ENCODE measurements around the gene NT5C1A.

The NT5C1A gene

DNA sequence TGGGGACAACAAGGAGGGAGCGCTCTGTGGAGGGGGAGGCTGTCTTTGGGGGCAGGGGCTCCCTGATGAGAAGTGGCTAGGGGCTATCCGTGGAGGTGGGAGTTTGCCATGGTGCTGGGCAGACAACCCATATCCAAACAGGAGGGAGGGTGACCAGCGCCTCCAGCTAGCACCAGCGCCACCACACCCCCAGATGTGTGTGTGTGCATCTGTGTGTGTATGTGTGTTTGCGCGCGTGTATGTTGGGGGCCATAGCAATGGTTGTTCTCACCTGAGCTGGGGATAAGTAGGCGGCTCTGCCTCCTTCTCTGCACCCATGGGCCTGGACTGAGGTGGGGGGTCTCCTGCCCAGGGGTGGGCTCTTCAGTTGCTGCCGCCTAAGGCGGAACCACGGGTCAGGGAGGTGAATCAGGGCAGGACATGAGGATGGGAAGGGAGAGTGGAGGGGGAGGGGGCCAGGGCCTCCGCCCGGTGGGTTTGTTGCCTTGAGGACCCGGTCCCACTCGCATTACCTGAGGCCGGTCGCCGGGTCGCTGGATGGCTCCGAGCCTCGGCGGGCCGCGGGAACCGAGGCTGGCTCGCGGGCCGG is 19.0 kb upstream of the NT5C1A start (continued):
- TF ChIP-seq ZNF132 (tag by site-specific recombination; IDR thresholded peaks at IDR 0.05; ENCODE audit: borderline replicate concordance) (no peak), ZNF621 (tag by site-specific recombination; IDR thresholded peaks at IDR 0.05) (no peak), SETDB1 (IDR thresholded peaks at IDR 0.05; ENCODE audit: insufficient read length, low read length) (no peak), ZXDB (tag by site-specific recombination; IDR thresholded peaks at IDR 0.05) (no peak), HOXA7 (CRISPR knock-in tag; IDR thresholded peaks at IDR 0.05; ENCODE audit: borderline replicate concordance) (no peak), ZNF223 (tag by site-specific recombination; IDR thresholded peaks at IDR 0.05) (no peak), OSR2 (tag by site-specific recombination; IDR thresholded peaks at IDR 0.05) (no peak), ZNF423 (tag by site-specific recombination; IDR thresholded peaks at IDR 0.05) (no peak), ZNF610 (tag by site-specific recombination; IDR thresholded peaks at IDR 0.05; ENCODE audit: borderline replicate concordance) (no peak), ZNF76 (tag by site-specific recombination; IDR thresholded peaks at IDR 0.05; ENCODE audit: borderline replicate concordance, low read depth) (no peak), ZBTB7A (tag by site-specific recombination; IDR thresholded peaks at IDR 0.05; ENCODE audit: low read depth) (0 out of 2 replicates have a peak, but pooled peaks have one; percentile 22), SP3 (tag by site-specific recombination; IDR thresholded peaks at IDR 0.05) (no peak), MZF1 (tag by site-specific recombination; IDR thresholded peaks at IDR 0.05; ENCODE audit: borderline replicate concordance) (no peak), ZNF544 (tag by site-specific recombination; IDR thresholded peaks at IDR 0.05) (no peak), PRDM1 (tag by site-specific recombination; IDR thresholded peaks at IDR 0.05) (peak; percentile 27; the same call in 1 of the 2 replicates), ZNF548 (tag by site-specific recombination; IDR thresholded peaks at IDR 0.05) (no peak), ZNF157 (tag by site-specific recombination; IDR thresholded peaks at IDR 0.05) (no peak), ZNF324 (tag by site-specific recombination; IDR thresholded peaks at IDR 0.05) (no peak), YY1 (tag by site-specific recombination; IDR thresholded peaks at IDR 0.05) (no peak), ZNF292 (tag by site-specific recombination; IDR thresholded peaks at IDR 0.05; ENCODE audit: borderline replicate concordance, low read depth) (no peak), ZFP37 (tag by site-specific recombination; IDR thresholded peaks at IDR 0.05) (no peak), KLF9 (tag by site-specific recombination; IDR thresholded peaks at IDR 0.05; ENCODE audit: low read depth) (peak; percentile 31; the same call in 1 of the 2 replicates), ZNF660 (tag by site-specific recombination; IDR thresholded peaks at IDR 0.05) (no peak), RBAK (tag by site-specific recombination; IDR thresholded peaks at IDR 0.05) (no peak)
- TF ChIP-seq, protein P1, sequence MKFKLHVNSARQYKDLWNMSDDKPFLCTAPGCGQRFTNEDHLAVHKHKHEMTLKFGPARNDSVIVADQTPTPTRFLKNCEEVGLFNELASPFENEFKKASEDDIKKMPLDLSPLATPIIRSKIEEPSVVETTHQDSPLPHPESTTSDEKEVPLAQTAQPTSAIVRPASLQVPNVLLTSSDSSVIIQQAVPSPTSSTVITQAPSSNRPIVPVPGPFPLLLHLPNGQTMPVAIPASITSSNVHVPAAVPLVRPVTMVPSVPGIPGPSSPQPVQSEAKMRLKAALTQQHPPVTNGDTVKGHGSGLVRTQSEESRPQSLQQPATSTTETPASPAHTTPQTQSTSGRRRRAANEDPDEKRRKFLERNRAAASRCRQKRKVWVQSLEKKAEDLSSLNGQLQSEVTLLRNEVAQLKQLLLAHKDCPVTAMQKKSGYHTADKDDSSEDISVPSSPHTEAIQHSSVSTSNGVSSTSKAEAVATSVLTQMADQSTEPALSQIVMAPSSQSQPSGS (tag by site-specific recombination; IDR thresholded peaks at IDR 0.05; ENCODE audit: low read depth) = no peak
- TF ChIP-seq, protein P2, sequence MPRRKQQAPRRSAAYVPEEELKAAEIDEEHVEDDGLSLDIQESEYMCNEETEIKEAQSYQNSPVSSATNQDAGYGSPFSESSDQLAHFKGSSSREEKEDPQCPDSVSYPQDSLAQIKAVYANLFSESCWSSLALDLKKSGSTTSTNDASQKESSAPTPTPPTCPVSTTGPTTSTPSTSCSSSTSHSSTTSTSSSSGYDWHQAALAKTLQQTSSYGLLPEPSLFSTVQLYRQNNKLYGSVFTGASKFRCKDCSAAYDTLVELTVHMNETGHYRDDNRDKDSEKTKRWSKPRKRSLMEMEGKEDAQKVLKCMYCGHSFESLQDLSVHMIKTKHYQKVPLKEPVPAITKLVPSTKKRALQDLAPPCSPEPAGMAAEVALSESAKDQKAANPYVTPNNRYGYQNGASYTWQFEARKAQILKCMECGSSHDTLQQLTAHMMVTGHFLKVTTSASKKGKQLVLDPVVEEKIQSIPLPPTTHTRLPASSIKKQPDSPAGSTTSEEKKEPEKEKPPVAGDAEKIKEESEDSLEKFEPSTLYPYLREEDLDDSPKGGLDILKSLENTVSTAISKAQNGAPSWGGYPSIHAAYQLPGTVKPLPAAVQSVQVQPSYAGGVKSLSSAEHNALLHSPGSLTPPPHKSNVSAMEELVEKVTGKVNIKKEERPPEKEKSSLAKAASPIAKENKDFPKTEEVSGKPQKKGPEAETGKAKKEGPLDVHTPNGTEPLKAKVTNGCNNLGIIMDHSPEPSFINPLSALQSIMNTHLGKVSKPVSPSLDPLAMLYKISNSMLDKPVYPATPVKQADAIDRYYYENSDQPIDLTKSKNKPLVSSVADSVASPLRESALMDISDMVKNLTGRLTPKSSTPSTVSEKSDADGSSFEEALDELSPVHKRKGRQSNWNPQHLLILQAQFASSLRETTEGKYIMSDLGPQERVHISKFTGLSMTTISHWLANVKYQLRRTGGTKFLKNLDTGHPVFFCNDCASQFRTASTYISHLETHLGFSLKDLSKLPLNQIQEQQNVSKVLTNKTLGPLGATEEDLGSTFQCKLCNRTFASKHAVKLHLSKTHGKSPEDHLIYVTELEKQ (tag by site-specific recombination; IDR thresholded peaks at IDR 0.05; ENCODE audit: borderline replicate concordance) = no peak
- TF ChIP-seq, protein P3, sequence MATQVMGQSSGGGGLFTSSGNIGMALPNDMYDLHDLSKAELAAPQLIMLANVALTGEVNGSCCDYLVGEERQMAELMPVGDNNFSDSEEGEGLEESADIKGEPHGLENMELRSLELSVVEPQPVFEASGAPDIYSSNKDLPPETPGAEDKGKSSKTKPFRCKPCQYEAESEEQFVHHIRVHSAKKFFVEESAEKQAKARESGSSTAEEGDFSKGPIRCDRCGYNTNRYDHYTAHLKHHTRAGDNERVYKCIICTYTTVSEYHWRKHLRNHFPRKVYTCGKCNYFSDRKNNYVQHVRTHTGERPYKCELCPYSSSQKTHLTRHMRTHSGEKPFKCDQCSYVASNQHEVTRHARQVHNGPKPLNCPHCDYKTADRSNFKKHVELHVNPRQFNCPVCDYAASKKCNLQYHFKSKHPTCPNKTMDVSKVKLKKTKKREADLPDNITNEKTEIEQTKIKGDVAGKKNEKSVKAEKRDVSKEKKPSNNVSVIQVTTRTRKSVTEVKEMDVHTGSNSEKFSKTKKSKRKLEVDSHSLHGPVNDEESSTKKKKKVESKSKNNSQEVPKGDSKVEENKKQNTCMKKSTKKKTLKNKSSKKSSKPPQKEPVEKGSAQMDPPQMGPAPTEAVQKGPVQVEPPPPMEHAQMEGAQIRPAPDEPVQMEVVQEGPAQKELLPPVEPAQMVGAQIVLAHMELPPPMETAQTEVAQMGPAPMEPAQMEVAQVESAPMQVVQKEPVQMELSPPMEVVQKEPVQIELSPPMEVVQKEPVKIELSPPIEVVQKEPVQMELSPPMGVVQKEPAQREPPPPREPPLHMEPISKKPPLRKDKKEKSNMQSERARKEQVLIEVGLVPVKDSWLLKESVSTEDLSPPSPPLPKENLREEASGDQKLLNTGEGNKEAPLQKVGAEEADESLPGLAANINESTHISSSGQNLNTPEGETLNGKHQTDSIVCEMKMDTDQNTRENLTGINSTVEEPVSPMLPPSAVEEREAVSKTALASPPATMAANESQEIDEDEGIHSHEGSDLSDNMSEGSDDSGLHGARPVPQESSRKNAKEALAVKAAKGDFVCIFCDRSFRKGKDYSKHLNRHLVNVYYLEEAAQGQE (tag by site-specific recombination; IDR thresholded peaks at IDR 0.05) = peak; percentile 89; the same call in 1 of the 2 replicates
- TF ChIP-seq, protein P4, sequence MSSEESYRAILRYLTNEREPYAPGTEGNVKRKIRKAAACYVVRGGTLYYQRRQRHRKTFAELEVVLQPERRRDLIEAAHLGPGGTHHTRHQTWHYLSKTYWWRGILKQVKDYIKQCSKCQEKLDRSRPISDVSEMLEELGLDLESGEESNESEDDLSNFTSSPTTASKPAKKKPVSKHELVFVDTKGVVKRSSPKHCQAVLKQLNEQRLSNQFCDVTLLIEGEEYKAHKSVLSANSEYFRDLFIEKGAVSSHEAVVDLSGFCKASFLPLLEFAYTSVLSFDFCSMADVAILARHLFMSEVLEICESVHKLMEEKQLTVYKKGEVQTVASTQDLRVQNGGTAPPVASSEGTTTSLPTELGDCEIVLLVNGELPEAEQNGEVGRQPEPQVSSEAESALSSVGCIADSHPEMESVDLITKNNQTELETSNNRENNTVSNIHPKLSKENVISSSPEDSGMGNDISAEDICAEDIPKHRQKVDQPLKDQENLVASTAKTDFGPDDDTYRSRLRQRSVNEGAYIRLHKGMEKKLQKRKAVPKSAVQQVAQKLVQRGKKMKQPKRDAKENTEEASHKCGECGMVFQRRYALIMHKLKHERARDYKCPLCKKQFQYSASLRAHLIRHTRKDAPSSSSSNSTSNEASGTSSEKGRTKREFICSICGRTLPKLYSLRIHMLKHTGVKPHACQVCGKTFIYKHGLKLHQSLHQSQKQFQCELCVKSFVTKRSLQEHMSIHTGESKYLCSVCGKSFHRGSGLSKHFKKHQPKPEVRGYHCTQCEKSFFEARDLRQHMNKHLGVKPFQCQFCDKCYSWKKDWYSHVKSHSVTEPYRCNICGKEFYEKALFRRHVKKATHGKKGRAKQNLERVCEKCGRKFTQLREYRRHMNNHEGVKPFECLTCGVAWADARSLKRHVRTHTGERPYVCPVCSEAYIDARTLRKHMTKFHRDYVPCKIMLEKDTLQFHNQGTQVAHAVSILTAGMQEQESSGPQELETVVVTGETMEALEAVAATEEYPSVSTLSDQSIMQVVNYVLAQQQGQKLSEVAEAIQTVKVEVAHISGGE (tag by site-specific recombination; conservative IDR thresholded peaks at IDR 0.05; ENCODE audit: low read depth) = no peak

Measured in HEK293 (cell line).